DMS153 (cell line): ENCODE data around the gene POMT1.
"Not testable (repeated sequence)": the region's sequence is repeated elsewhere in the genome, so short reads cannot be mapped to it uniquely, and the experiment has no call there.

Source experiments
- DNase-seq: peaks from one replicate; lab custom pipeline; 2025; lab: John Stamatoyannopoulos, UW

Gene POMT1

DNA sequence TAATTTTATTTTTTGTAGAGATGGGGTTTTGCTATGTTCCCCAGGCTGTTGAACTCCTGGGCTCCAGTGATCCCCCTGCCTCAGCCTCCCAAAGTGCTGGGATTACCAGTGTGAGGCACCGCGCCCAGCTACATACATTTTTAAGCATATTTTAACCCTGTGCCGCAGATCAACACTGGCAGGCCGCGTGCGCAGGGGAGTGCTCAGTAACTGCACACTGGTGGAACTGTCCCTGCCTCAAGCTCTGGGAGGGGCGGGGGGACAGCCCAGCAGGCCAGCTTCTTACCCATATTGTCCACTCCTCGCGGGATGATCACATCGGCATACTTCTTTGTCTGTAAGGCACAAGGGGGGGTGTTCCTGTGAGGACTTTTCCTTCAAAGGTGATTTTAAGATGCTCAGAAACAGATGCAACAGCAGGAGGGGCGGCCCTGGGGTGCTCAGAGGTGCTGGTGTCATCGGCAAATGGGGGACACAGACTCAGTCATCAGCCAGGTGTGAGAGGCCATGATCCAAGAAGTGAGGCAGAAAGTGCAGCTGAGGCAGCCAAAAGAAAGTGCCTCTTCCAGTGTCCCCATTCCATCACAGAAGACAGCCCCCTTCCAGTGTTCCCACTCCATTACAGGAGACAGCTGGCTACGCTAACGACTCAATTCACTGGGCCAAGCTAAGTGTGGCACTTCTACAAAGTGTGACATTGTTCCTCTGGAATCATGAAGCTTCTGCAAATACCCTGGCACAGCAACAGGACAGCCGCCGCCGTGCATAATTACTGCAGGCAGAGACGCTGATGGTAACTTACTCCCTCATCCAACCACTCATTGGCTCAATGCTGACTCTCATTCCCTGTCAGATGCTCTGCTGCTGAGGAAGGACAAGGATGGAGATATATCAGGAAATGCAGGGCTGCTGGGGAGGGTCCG, 23.2 kb downstream of the POMT1 start:
- DNase-seq: no peak

- DNase-seq: no peak
These were observed 25.5 kb downstream of the POMT1 start for GRCh38 chr9:131528186-131528585.

GRCh38 chr9:131528886-131529505, 26.3 kb downstream of the POMT1 start:
- DNase-seq: no peak

DNA sequence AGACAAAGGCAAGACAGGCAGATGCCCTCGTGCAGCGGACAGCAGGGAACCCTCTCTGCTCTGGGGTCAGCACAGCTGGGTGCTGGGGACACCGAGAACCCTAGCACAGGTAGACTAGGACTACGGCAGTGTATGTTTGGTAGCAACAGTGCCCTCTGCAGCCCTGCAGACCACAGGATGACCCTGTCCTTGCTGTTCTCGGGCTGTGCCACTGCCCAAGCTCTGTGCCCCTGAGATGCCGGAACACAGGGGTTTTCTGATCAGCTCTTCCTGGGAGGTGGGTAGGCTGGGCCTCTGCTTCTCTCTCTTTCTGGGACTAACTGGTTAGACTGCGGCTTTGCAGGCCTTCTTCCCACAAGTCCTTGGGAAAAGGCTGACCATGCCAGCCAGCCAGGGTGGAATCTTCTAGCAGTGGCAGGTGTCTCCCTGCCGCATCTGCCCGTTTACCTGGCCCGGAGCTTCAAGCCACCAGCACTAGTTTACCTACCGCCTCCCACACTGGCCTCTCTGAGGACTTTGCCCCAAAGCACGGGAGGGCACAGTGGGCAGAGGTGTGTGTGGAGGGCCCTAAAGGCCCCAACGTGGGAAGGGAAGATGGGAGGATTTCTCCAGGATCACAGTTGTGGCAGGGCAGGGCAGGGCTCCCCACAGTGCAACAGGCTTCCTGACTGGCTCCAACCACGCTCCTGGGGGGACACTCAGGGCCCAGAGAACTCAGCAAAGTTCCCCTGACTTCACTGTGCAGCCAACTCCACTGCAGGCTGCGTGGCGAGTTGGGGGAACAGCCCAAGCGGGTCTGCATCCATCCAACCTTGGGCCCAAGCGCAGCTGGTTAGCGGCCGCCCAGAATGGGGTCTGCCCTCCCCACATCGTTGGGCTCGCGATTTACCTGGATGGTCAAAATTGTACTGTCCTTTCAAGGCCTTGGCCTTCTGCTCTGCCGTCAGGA, 27.2 kb downstream of the POMT1 start:
- no peak for DNase-seq

- DNase-seq: no peak
These were observed 27.8 kb downstream of the POMT1 start for GRCh38 chr9:131530546-131530919.

DNA sequence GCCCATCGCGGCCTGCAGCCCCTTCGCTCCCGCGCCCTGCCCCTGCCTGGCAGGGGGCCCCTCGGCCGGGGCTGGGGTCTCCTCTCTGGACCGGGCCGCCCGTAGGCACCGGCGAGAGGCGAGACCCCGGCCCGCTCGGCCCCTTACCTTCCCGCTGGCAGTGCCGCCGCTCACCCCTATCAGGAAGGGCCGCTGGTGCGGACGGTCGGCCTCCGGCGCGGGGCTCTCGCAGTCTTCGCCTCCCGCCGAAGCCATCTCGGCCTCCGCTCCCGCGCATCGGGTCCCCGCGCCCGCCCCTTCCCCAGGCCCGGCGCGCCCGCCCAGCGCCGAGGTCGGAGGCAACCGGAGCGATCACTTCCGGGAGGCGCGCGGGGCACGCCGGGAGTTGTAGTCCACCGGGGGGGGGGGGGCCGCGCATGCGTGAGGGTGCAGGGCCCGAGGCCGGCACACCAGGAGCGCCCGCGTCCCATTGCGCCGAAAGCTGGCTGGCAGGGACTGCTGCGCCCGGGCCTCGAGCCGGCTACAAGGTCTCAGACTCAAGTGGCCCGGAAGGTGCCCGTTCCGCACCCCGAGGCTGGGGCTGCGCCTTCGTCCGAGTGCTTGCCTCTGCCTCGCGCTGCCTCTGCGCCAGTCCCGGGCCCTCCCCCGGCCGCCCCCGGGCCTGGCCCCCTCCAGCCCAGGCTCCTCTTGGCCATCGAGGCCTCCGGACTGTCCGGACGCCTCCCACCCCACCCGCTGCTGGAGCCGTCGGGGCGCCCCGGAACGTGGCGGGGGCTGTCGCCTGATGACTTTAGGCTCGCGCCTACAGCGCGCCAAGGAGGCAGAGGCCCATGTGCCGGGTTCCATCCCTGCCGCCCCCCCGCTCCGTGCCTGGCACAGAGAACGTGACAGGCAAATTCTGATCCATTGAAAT, 28.5 kb downstream of the POMT1 start, which contains the start of gene UCK1:
Gene UCK1, minus strand, starts transcription at position 344 of the 913 bp plus-strand sequence. Its CDS starts 89 bp downstream, at position 255.
- peak; percentile 58 for DNase-seq

DNA sequence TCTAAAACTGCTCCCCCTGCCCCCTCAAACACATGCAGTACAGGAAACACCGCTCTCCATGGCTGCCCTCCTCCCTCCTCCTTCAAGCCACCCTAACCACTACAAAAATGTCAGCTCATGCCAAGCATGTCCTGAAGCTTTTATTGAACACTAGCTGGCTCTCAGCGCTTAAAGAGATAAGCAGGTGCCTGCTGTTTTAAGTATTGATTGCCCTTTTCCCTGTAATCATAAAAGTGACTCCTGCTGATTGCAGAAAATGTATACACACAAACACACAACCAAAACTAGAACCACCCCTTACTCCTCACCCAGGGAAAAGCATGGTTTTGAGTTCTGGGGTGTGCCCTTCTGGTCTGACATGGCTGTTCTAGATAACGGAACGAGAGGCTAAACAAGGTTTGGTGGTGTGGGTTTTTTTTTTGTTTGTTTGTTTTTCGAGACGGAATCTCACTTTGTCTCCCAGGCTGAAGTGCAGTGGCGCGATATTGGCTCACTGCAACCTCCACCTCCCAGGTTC, 32.1 kb downstream of the POMT1 start:
- no peak for DNase-seq

DNA sequence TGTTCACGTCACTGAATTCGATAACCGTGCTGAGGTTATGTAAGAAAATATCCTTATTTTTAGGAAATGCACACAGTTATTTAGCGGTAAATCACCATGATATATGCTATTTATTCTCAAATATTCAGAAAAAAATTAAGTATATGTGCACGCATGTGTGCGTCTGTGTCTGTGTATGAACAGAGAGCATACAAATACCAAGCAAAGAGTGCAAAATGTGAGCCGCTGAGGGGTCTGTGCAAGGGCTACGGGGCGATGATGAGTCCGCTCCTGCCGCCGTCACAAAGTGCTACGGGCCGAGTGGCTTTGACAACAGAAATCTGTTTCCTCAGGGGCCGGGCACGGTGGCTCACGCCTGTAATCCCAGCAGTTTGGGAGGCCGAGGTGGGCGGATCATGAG, 35.2 kb downstream of the POMT1 start:
- DNase-seq: no peak

DNA sequence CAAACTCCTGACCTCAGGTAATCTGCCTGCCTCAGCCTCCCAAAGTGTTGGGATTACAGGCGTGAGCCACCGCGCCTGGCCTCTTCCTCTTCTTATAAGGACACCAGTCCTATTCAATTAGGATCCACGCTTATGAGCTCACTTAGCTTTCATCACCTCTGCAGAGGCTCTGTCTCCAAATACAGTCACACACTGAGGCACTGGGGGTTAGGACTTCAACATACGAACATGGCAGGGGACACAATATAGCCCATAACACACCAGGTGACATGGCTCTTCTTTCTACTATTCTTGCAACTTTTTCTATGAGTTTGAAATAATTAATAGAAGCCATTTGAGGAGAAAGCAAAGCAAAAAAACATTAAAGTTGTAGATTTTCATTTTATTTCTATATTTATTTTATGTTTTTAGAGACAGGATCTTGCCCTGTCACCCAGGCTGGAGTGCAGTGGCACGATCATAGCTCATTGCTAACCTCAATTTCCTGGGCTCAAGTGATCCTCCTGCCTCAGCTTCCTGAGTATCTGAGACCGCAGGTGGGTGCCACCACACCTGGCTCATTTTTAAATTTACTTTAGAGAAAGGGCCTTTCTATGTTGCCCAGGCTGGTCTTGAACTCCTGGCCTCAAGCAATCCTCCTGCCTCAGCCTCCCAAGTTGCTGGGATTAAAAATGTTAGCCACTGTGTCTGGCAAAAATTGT, 36.7 kb downstream of the POMT1 start:
- no peak for DNase-seq

- DNase-seq: no peak
These were observed 40.4 kb downstream of the POMT1 start for GRCh38 chr9:131543141-131543540.

DNA sequence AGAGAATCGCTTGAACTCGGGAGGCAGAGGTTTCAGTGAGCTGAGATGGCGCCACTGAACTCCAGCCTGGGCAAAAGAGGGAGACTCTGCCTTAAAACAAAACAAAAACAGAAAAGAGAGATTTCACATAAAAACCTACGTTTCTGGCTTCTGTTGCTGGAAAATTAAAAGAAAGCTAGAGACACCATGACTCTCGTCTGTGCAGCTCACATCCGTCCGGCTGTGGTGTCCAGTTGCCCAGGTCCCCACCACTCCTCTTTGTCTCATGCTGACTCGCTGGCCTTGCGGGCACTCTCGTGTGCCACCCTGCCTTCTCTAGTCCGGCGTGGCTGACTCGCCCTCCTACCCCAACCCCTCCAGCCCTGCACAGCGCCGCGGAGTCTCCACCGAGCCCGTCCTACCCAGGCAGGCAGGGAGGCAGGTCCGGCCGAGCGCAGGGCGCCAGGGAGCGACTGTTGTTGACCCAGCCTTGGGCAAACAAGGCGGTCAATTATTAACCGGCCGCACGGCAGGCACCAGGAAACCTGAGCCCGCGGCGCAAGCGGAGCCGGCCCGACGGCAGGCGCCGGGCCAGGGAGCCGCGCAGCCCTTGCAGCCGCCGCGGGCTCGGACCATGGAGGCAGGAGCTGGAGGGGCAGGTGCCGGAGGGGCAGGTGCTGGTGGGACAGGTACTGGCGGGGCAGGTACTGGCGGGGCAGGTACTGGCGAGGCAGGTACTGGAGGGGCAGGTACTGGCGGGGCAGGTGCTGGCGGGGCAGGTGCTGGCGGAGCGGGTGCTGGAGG, 42.5 kb downstream of the POMT1 start, which contains the start of gene PRRT1B:
Gene PRRT1B, plus strand, starts transcription at position 521 of the 783 bp plus-strand sequence. Its CDS starts 93 bp downstream, at position 614.
- peak; percentile 42 for DNase-seq

- no peak for DNase-seq
These were observed 43.1 kb downstream of the POMT1 start for GRCh38 chr9:131545786-131546335.

DNA sequence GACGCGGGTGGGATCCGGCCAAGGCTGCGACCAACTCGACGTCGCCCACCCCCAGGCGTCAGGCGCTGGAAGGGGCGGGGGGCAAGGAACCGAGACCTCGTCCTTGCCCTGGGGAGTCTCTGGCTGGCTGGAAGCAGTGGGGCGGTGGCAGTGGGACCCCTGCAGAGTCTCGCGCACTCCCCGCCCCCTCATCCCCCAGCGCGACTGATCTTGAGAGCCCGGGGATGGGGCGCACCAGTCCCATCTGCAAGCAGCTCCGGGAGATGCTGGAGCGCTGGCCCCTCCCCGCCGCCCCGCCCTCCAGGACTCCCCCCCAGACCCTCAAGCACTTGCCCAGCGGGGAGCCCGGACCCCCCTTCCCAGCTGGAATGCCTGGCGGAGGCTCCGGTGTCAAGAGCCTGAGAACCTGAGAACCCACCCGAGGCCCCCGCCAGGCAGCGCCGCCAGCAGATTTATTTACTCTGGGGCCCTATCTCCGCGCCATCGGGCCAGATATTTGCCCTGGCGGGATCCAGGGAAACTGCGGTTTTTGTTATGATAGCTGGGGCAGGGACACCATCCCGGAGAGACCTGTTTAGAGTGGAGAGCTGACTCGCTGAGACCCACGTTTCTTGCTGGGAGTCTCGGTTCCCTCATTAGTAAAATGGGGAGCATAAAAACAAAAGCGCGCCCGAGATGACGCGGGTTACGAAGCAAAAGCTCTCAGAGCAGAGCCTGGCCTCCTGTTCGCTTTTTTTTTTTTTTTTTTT, 43.8 kb downstream of the POMT1 start:
- DNase-seq: no peak

DNA sequence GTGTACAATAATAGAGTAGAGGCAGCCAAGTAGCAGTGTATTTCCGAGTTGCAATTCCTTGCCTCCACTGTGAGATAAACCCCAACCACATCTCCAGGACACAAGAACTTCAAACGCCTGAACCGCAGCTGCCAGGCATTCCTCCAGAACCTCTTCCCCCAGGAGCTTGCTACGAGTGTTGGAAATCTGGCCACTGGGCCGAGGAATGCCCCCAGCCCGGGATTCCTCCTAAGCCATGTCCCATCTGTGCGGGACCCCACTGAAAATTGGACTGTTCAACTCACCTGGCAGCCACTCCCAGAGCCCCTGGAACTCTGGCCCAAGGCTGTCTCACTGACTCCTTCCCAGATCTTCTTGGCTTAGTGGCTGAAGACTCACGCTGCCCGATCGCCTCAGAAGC, 46.5 kb downstream of the POMT1 start:
- DNase-seq: not testable (repeated sequence)

DNA sequence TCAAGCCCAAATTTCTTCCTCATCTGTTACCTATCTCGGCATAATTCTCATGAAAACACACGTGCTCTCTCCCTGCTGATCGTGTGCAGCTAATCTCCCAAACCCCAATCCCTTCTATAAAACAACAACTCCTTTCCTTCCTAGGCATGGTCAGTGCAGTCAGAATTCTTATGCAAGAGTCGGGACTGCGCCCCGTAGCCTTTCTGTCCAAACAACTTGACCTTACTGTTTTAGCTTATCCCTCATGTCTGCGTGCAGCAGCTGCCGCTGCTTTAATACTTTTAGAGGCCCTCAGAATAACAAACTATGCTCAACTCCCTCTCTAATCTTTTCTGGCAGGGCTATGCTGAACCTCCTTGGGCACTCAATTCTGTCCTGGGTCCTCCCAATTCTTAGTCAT, 47.7 kb downstream of the POMT1 start:
- not testable (repeated sequence) for DNase-seq

DNA sequence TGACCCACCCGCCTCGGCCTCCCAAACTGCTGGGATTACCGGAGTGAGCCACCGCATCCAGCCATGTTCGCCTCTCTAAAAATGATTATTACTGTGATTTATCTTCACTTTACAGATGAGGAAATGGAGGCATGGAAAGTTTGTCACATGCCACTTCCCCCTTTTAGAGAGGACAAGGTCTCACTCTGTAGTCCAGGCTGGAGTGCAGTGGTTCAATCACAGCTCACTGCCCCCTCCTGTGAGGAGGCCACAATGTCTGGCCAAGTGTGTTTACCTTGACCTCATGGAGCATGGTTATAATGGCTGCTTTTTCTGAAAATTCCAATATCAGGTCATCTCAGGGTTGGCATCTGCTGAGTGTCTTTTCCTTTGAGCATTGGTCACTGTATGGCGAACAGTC, 49.3 kb downstream of the POMT1 start:
- no peak for DNase-seq

GRCh38 chr9:131554087-131554842, 51.5 kb downstream of the POMT1 start:
- DNase-seq: no peak
